GM23338 (cell line): ENCODE data around the gene ROBO1. TPM values are rescaled to one million over a fixed set of nuclear protein-coding genes. Genes with fewer than 3 reads are reported as not detected.

Experiments
- ATAC-seq: fragments of 200-7000 bp; cut with Tn5 transposase; 3 replicates; pipeline ENCODE4 v1.9.1; 2020
- DNase-seq: peaks from one replicate; pipeline ENCODE4 v3.0.0-alpha.2; 2015; ENCODE audit warnings: low spot score
- H2AFZ ChIP-seq: fragments of 200-600 bp; sonication (generic); 2 replicates; pipeline ENCODE4 v1.8.0; 2016; ENCODE audit warnings: antibody characterized with exemption, mild to moderate bottlenecking, moderate library complexity
- H3F3A ChIP-seq: fragments of 200-600 bp; sonication (generic); replicated peaks from 2 replicates; pipeline ENCODE4 v1.8.0; 2017; ENCODE audit warnings: antibody characterized with exemption, mixed run types, low read depth
- H3K27ac ChIP-seq: fragments of 200-600 bp; sonication (generic); 2 replicates; pipeline ENCODE4 v1.6.1; 2016; ENCODE audit warnings: low read depth
- H3K27me3 ChIP-seq: fragments of 200-600 bp; sonication (generic); 2 replicates; pipeline ENCODE4 v1.8.0; 2016; ENCODE audit warnings: mild to moderate bottlenecking, mixed run types, moderate library complexity; ENCODE audit not compliant: insufficient read depth
- H3K36me3 ChIP-seq: fragments of 200-600 bp; sonication (generic); 2 replicates; pipeline ENCODE4 v1.8.0; 2016; ENCODE audit warnings: mild to moderate bottlenecking; ENCODE audit not compliant: insufficient read depth
- H3K4me1 ChIP-seq: fragments of 200-600 bp; sonication (generic); 2 replicates; pipeline ENCODE4 v1.8.0; 2016; ENCODE audit warnings: mild to moderate bottlenecking, moderate library complexity; ENCODE audit not compliant: insufficient read depth
- H3K4me2 ChIP-seq: fragments of 200-600 bp; sonication (generic); 2 replicates; pipeline ENCODE4 v1.7.1; 2017; ENCODE audit warnings: mixed run types
- H3K4me3 ChIP-seq: fragments of 200-600 bp; sonication (generic); 2 replicates; pipeline ENCODE4 v1.6.1; 2016; ENCODE audit warnings: mixed run types
- H3K79me2 ChIP-seq: fragments of 200-600 bp; sonication (generic); replicated peaks from 2 replicates; pipeline ENCODE4 v1.8.0; 2017; ENCODE audit warnings: mild to moderate bottlenecking; ENCODE audit not compliant: insufficient read depth
- H3K9me2 ChIP-seq: fragments of 200-600 bp; sonication (generic); 2 replicates; pipeline ENCODE4 v1.8.0; 2017; ENCODE audit not compliant: insufficient read depth
- H4K20me1 ChIP-seq: fragments of 200-600 bp; sonication (generic); replicated peaks from 2 replicates; pipeline ENCODE4 v1.8.0; 2017; ENCODE audit warnings: mild to moderate bottlenecking; ENCODE audit not compliant: insufficient read depth
- H3K27ac Mint-ChIP-seq: 2 replicates; pipeline ENCODE4 v1.8.0; 2020; ENCODE audit warnings: inconsistent platforms, mild to moderate bottlenecking, moderate library complexity, mixed read lengths
- H3K27me3 Mint-ChIP-seq: 3 replicates; pipeline ENCODE4 v1.8.0; 2022; ENCODE audit warnings: low read depth, mild to moderate bottlenecking, moderate library complexity, mixed read lengths, inconsistent platforms; ENCODE audit not compliant: insufficient read depth, poor library complexity
- H3K36me3 Mint-ChIP-seq: 3 replicates; pipeline ENCODE4 v1.8.0; 2021; ENCODE audit warnings: low read depth, mild to moderate bottlenecking, inconsistent platforms, moderate library complexity, mixed read lengths
- H3K4me1 Mint-ChIP-seq: 3 replicates; pipeline ENCODE4 v1.8.0; 2020; ENCODE audit warnings: mild to moderate bottlenecking, inconsistent platforms, mixed read lengths
- H3K4me3 Mint-ChIP-seq: 3 replicates; pipeline ENCODE4 v1.8.0; 2021; ENCODE audit warnings: moderate library complexity, mild to moderate bottlenecking, inconsistent platforms, mixed read lengths
- H3K9me3 Mint-ChIP-seq: 3 replicates; pipeline ENCODE4 v1.8.0; 2020; ENCODE audit warnings: moderate library complexity, mild to moderate bottlenecking, inconsistent platforms, mixed read lengths
- CREB1 ChIP-seq: fragments of 250-450 bp; sonication (Bioruptor Pico); IDR thresholded peaks from 2 replicates; pipeline ENCODE4 v1.5.0; 2020; ENCODE audit warnings: low read depth, mild to moderate bottlenecking, moderate library complexity
- EZH2 ChIP-seq: fragments of 200-600 bp; sonication (generic); IDR thresholded peaks from one replicate; pipeline ENCODE4 v1.8.0; 2017; ENCODE audit warnings: antibody characterized with exemption, mild to moderate bottlenecking, low read depth; ENCODE audit not compliant: unreplicated experiment
- EZH2phosphoT487 ChIP-seq: fragments of 200-600 bp; sonication (generic); IDR thresholded peaks from one replicate; pipeline ENCODE4 v1.8.1; 2018; ENCODE audit warnings: antibody characterized with exemption; ENCODE audit not compliant: unreplicated experiment
- JUNB ChIP-seq: IDR thresholded peaks from one replicate; pipeline ENCODE4 v1.6.1; 2016; ENCODE audit warnings: antibody characterized with exemption; ENCODE audit not compliant: unreplicated experiment
- NANOG ChIP-seq: IDR thresholded peaks from 2 replicates; pipeline ENCODE4 v1.6.1; 2016; ENCODE audit warnings: antibody characterized with exemption, borderline replicate concordance
- POLR2AphosphoS5 ChIP-seq: IDR thresholded peaks from 2 replicates; pipeline ENCODE4 v1.6.1; 2016; ENCODE audit warnings: antibody characterized with exemption, low read depth
- STAT1 ChIP-seq: IDR thresholded peaks from one replicate; pipeline ENCODE4 v1.6.1; 2016; ENCODE audit warnings: antibody characterized with exemption; ENCODE audit not compliant: unreplicated experiment
- ZNF114 ChIP-seq: fragments of 250-450 bp; sonication (Bioruptor Pico); IDR thresholded peaks from 2 replicates; pipeline ENCODE4 v1.5.0; 2020; ENCODE audit warnings: mild to moderate bottlenecking, moderate library complexity
- ZNF331 ChIP-seq: fragments of 250-450 bp; sonication (Bioruptor Pico); IDR thresholded peaks from 2 replicates; pipeline ENCODE4 v1.5.0; 2020; ENCODE audit warnings: low read depth, mild to moderate bottlenecking, moderate library complexity
- polyA plus RNA-seq: library from polyadenylated mRNA; unstranded; fragments of >200 nt; fragmentation: Nextera tagmentation; extraction: Ambion mirVana; gene quantifications from 2 replicates; pipeline ENCODE4 v1.2.1, GENCODE V29; 2016
- total RNA-seq: library from RNA; depleted of rRNA; stranded (reverse); fragments of >200 nt; shearing (Covaris generic); gene quantifications from 2 replicates; pipeline ENCODE4 v1.2.3, GENCODE V29; 2014
- TF ChIP-seq, protein P1 (sequence below), 2 experiments: fragments of 200-600 bp in 1 of 2; sonication (generic) in 1 of 2; conservative IDR thresholded peaks; 2 replicates each; pipeline versions ENCODE4 v1.5.1 to v1.6.1; 2016 to 2017; ENCODE audit warnings: antibody characterized with exemption in 2 of 2, low read depth in 2 of 2, mild to moderate bottlenecking in 2 of 2, moderate library complexity in 1 of 2
- TF ChIP-seq, protein P2 (sequence below): IDR thresholded peaks from one replicate; pipeline ENCODE4 v1.6.1; 2018; ENCODE audit warnings: antibody characterized with exemption; ENCODE audit not compliant: unreplicated experiment
- TF ChIP-seq, protein P3 (sequence below): fragments of 250-450 bp; sonication (Bioruptor Pico); IDR thresholded peaks from 2 replicates; pipeline ENCODE4 v1.5.0; 2020; ENCODE audit warnings: mild to moderate bottlenecking, moderate library complexity
- TF ChIP-seq, protein P4 (sequence below): IDR thresholded peaks from 2 replicates; pipeline ENCODE4 v1.6.1; 2016; ENCODE audit warnings: antibody characterized with exemption

ROBO1 gene
- total and polyA plus RNA-seq, 2 experiments from 2014 or later: 19.2 to 78.3 TPM

DNA sequence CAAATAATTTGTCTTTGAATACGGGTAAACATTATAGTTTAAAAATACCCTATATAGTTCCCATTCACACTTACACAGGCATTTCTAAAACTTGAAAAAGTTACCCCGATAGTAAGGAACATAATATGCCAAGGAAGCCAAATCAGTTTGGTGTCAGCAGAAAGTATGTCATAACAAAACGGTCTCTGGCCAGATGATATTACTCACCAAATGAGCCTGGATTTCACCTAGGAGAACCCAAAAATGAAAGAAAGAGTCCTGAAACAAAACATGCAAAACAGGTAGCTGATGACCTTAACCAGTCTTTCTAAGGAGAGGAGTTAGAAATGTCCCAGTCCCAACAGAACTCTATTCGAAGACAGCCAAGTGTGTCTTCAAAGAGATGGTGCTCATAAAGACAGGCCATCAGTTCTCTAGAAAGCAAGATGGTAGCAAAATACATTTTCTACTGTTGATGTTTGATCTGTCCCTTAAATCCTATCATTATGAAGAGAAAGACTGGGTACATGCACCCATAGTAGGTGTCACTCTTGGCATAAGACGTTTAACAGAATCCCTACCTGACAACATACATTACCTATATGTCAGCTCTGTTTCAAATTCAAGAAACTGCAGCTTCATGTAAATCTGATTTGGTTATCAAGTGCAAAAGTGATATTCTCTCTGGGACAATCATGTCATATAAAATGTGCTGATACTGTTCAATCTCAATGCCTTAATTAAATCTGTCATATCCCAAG is 942.5 kb downstream of the ROBO1 start:
- Mint-ChIP-seq H3K4me3 (no peak overlapping the region), H3K36me3 (peaks cover under 1% of the 10 kb centered on the region; the same call in 1 of the 3 replicates), H3K9me3 (no peaks in the 10 kb centered on the region; the same call in 2 of the 3 replicates), H3K27me3 (no peaks in the 10 kb centered on the region), H3K27ac (no peak overlapping the region), H3K4me1 (no peaks in the 10 kb centered on the region; the same call in 1 of the 3 replicates)
- TF ChIP-seq NANOG: no peak
- TF ChIP-seq STAT1: no peak
- no peak for TF ChIP-seq ZNF114
- TF ChIP-seq POLR2AphosphoS5: no peak
- TF ChIP-seq, protein P1, sequence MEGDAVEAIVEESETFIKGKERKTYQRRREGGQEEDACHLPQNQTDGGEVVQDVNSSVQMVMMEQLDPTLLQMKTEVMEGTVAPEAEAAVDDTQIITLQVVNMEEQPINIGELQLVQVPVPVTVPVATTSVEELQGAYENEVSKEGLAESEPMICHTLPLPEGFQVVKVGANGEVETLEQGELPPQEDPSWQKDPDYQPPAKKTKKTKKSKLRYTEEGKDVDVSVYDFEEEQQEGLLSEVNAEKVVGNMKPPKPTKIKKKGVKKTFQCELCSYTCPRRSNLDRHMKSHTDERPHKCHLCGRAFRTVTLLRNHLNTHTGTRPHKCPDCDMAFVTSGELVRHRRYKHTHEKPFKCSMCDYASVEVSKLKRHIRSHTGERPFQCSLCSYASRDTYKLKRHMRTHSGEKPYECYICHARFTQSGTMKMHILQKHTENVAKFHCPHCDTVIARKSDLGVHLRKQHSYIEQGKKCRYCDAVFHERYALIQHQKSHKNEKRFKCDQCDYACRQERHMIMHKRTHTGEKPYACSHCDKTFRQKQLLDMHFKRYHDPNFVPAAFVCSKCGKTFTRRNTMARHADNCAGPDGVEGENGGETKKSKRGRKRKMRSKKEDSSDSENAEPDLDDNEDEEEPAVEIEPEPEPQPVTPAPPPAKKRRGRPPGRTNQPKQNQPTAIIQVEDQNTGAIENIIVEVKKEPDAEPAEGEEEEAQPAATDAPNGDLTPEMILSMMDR (conservative IDR thresholded peaks at IDR 0.05; ENCODE audit: low read depth in 2 of 2): no peak
- no peak for TF ChIP-seq EZH2
- TF ChIP-seq, protein P2, sequence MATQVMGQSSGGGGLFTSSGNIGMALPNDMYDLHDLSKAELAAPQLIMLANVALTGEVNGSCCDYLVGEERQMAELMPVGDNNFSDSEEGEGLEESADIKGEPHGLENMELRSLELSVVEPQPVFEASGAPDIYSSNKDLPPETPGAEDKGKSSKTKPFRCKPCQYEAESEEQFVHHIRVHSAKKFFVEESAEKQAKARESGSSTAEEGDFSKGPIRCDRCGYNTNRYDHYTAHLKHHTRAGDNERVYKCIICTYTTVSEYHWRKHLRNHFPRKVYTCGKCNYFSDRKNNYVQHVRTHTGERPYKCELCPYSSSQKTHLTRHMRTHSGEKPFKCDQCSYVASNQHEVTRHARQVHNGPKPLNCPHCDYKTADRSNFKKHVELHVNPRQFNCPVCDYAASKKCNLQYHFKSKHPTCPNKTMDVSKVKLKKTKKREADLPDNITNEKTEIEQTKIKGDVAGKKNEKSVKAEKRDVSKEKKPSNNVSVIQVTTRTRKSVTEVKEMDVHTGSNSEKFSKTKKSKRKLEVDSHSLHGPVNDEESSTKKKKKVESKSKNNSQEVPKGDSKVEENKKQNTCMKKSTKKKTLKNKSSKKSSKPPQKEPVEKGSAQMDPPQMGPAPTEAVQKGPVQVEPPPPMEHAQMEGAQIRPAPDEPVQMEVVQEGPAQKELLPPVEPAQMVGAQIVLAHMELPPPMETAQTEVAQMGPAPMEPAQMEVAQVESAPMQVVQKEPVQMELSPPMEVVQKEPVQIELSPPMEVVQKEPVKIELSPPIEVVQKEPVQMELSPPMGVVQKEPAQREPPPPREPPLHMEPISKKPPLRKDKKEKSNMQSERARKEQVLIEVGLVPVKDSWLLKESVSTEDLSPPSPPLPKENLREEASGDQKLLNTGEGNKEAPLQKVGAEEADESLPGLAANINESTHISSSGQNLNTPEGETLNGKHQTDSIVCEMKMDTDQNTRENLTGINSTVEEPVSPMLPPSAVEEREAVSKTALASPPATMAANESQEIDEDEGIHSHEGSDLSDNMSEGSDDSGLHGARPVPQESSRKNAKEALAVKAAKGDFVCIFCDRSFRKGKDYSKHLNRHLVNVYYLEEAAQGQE: no peak
- TF ChIP-seq CREB1 (CRISPR knock-in tag): no peak
- TF ChIP-seq ZNF331 (CRISPR knock-in tag): no peak
- no peak for TF ChIP-seq EZH2phosphoT487
- no peak for TF ChIP-seq JUNB
- TF ChIP-seq, protein P3, sequence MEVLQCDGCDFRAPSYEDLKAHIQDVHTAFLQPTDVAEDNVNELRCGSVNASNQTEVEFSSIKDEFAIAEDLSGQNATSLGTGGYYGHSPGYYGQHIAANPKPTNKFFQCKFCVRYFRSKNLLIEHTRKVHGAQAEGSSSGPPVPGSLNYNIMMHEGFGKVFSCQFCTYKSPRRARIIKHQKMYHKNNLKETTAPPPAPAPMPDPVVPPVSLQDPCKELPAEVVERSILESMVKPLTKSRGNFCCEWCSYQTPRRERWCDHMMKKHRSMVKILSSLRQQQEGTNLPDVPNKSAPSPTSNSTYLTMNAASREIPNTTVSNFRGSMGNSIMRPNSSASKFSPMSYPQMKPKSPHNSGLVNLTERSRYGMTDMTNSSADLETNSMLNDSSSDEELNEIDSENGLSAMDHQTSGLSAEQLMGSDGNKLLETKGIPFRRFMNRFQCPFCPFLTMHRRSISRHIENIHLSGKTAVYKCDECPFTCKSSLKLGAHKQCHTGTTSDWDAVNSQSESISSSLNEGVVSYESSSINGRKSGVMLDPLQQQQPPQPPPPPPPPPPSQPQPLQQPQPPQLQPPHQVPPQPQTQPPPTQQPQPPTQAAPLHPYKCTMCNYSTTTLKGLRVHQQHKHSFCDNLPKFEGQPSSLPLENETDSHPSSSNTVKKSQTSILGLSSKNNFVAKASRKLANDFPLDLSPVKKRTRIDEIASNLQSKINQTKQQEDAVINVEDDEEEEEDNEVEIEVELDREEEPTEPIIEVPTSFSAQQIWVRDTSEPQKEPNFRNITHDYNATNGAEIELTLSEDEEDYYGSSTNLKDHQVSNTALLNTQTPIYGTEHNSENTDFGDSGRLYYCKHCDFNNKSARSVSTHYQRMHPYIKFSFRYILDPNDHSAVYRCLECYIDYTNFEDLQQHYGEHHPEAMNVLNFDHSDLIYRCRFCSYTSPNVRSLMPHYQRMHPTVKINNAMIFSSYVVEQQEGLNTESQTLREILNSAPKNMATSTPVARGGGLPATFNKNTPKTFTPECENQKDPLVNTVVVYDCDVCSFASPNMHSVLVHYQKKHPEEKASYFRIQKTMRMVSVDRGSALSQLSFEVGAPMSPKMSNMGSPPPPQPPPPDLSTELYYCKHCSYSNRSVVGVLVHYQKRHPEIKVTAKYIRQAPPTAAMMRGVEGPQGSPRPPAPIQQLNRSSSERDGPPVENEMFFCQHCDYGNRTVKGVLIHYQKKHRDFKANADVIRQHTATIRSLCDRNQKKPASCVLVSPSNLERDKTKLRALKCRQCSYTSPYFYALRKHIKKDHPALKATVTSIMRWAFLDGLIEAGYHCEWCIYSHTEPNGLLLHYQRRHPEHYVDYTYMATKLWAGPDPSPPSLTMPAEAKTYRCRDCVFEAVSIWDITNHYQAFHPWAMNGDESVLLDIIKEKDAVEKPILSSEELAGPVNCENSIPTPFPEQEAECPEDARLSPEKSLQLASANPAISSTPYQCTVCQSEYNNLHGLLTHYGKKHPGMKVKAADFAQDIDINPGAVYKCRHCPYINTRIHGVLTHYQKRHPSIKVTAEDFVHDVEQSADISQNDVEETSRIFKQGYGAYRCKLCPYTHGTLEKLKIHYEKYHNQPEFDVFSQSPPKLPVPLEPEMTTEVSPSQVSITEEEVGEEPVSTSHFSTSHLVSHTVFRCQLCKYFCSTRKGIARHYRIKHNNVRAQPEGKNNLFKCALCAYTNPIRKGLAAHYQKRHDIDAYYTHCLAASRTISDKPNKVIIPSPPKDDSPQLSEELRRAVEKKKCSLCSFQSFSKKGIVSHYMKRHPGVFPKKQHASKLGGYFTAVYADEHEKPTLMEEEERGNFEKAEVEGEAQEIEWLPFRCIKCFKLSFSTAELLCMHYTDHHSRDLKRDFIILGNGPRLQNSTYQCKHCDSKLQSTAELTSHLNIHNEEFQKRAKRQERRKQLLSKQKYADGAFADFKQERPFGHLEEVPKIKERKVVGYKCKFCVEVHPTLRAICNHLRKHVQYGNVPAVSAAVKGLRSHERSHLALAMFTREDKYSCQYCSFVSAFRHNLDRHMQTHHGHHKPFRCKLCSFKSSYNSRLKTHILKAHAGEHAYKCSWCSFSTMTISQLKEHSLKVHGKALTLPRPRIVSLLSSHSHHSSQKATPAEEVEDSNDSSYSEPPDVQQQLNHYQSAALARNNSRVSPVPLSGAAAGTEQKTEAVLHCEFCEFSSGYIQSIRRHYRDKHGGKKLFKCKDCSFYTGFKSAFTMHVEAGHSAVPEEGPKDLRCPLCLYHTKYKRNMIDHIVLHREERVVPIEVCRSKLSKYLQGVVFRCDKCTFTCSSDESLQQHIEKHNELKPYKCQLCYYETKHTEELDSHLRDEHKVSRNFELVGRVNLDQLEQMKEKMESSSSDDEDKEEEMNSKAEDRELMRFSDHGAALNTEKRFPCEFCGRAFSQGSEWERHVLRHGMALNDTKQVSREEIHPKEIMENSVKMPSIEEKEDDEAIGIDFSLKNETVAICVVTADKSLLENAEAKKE (CRISPR knock-in tag): no peak
- TF ChIP-seq, protein P4, sequence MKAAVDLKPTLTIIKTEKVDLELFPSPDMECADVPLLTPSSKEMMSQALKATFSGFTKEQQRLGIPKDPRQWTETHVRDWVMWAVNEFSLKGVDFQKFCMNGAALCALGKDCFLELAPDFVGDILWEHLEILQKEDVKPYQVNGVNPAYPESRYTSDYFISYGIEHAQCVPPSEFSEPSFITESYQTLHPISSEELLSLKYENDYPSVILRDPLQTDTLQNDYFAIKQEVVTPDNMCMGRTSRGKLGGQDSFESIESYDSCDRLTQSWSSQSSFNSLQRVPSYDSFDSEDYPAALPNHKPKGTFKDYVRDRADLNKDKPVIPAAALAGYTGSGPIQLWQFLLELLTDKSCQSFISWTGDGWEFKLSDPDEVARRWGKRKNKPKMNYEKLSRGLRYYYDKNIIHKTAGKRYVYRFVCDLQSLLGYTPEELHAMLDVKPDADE: no peak
- H3K4me3 ChIP-seq: no peak overlapping the region
- ATAC-seq (no peak), DNase-seq (no peak)
- H4K20me1 ChIP-seq: no peaks in the 10 kb centered on the region
- H3F3A ChIP-seq: no peaks in the 10 kb centered on the region
- no peaks in the 10 kb centered on the region for H3K36me3 ChIP-seq
- H3K4me2 ChIP-seq: no peak overlapping the region
- H3K4me1 ChIP-seq: no peaks in the 10 kb centered on the region
- H2AFZ ChIP-seq: no peak overlapping the region
- H3K27me3 ChIP-seq: no peaks in the 10 kb centered on the region
- H3K27ac ChIP-seq: no peak overlapping the region
- no peaks in the 10 kb centered on the region for H3K9me2 ChIP-seq
- H3K79me2 ChIP-seq: no peaks in the 10 kb centered on the region; the same call in 1 of the 2 replicates
